G401.6 (cell line): ENCODE results near the gene RAB23.
A peak's percentile ranks its signal among the peaks of the same experiment; 100 is the strongest.
"Not testable (repeated sequence)": the region's sequence is repeated elsewhere in the genome, so short reads cannot be mapped to it uniquely, and the experiment has no call there.

Source experiments
- FAIRE-seq: peaks from 2 replicates; lab custom pipeline; 2012; peaks lifted over from hg19 to GRCh38; lab: Jason Lieb, UNC

Gene RAB23

DNA sequence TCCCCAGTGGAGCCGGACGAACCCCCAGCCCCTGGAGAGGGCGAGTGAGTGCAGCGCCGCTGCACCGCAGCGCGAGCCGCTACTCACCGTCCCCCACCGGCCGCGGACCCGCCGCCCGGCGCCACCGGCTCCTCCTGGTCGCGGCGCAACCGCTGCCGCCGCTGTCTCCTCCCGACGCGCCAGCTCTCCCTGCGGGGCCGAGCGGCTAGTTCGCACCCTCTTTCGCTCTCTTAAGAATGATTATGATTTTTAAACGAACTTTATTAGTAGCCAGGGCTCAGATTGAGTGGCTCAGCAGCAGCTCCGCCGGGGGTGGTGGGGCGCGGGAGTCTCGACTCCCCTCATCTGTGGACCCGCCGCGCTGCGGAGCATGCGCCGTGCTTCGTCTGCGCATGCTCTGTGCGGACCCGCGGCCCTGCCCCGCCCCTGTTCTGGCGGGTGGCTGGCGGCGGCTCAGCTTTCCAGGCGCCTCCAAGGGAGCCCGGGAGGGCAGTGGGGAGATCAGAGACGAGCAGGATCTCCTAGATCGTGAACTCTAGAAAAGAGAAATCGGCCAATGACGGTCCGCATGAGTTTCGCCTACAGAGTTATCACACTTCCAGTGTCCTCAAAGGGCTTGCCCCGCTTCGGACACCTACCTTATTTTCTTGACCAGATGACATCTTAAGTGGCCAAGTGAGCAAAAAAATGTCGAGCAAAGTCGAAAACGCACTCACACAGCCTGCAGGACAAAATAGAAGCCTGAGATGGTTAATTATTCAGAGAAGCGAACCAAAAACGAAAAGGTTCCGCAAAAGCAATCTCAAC lies at the start of gene RAB23:
Gene RAB23 (minus strand): TSS at position 372 of the 807 bp plus-strand sequence. CDS start 11,927 bp downstream, outside the sequence.
- FAIRE-seq = peak; percentile 70

DNA sequence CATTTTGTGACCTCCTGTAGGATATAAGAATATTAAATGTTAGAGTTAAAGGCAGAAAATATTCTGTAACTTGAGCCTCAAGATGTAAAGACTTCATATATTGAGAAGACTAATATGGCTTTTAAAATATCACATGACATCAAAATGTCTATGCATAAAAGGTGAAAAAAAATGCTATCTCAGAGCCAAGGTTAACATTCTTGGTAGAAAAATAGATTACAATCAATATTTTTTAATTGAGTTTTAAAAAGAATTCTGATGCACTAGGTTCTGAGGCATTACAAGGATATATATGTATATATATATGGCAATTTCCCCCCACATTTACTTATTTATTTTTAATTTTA lies 46.2 kb upstream of the RAB23 start:
- FAIRE-seq = no peak

DNA sequence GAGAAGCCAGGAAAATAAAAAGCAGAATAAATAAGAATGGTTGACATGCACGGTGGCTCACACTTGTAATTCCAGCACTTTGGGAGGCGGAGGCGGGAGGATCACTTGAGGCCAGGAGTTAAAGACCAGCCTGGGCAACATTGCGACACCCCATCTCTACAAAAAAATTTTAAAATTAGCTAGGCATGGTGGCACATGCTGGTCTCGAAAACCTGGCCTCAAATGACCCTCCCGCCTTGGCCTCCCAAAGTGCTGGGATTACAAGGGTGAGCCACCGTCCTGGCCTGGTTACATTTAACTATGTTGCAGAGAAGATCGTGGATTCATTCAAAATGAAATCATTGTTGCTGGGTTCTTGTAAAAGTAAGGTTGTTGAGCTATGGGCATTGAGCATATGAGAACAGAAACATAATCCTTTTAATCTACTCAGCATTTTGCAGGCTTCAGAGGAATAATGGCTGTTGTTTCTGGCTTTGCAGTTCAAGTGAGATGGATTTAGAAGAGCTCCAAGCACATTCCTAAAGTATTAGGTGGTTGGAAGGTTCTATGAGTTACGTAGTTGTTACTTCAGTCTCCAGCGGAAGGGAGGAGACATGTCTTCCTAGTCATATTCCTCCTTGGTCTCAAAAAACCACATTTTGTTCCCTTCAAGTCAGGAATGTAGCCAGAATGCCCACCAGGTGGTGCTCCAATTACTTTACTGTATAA lies 45.6 kb upstream of the RAB23 start:
- peak; percentile 89 for FAIRE-seq

DNA sequence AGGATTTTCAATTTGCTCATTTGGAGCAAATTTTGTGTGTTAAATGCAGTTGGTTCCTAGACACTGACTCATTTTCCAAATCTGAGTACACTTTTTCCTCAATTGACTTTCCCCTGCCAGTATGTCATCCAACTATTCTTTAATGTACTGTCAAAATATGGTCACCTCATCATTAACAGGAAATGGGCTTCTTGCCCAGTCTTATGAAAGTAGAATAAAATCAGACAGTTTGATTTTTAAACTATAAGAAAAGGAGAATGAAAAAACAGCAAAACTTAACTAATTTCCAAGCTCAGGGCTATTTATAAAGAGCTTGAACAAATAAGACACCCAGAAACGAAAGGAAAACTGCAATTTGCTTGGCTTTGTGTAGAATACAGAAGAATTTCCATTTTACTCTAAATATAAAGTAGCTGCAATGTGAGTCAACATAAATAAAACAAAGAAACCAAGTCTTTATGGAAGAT lies 43.7 kb upstream of the RAB23 start:
- no peak for FAIRE-seq

DNA sequence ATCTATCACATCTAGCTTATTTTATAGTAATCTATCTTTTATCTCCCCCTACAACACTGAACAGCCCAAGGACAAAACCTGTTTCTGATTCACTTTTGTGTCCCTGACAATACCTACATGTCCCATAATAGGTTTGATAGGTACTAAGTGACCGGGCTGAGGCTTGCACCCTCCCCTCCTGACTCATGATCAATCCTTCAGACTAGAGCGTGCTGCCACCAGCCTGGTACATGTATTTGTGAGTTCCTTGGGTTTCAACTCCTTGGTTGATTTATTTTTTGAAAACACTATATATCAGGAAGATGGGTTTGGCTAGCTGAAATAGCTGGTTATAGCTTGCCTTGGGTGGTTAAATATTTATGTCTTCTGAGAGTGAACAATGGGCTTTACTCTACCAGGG lies 41.6 kb upstream of the RAB23 start:
- no peak for FAIRE-seq

DNA sequence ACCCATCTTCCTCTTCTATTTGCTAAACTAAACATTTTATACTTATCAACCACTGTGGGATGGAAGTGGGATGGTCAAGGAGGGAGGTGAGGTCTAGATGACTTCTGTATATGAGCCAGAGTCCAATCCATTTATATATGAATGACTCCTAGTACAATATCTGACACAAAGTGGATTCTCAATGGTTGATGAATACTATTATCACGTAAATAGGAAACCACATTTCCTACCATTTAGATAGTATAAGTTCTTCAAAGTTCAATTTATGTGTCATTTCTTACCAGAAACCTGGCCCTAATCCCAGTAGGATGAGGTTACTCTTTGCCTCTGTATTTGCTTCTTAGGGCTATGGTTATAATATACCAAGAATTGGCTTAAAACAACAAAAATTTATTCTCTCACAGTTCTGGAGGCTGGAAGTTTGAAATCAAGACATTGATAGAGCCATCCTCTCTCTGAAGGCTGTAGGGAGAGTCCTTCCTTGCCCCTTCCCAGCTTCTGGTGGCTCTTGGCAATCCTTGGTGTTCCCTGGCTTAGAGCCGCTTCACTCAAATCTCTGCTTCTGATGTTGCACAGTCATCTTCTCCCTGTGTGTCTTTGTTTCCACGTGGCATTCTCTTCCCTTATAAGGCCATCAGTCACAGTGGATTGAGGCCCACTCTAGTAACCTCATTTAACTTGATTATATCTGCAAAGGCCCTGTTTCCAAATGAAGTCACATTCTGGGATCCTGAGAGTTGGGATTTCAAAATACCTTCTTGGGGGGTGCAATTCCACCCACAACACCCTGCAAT lies 41.0 kb upstream of the RAB23 start:
- FAIRE-seq = no peak

DNA sequence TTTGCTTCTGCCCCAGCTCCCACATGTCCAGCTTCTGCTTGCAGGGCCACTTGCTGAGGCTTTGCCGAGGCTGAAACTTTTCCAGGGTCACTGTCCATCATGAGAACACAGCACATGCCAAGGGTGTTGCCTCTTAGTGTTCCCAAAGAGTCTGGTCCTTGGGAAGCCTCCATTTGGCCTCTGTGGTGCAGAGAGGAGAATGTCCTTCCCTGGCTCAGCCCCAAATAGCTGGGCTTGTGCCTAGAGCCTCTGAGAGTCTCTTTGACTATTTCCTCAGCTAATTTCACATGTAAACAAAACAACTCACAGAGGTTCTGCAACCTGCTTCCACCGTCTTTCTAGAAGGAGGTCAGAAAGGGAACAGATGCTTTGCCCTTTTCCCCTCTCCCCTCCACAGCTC lies 40.4 kb upstream of the RAB23 start:
- FAIRE-seq = no peak

DNA sequence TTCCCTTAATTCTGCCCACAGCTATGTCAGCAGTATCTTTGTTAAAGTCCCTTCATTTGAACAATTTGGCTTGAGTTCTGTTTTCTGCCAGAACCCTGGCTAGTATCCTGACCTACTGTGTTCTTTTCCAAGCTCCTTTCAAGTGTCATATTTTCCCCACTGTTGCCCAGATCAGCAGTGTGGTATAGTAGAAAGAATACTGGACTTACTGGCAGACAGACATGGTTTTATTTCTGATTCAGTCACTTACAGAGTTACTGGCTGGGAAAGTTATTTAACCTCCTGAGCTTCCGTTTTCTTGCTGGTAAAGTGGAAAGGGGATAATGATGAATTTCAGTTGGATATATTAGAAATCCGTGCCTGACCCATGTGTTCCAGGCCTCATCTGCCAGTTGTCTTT lies 39.8 kb upstream of the RAB23 start:
- no peak for FAIRE-seq

DNA sequence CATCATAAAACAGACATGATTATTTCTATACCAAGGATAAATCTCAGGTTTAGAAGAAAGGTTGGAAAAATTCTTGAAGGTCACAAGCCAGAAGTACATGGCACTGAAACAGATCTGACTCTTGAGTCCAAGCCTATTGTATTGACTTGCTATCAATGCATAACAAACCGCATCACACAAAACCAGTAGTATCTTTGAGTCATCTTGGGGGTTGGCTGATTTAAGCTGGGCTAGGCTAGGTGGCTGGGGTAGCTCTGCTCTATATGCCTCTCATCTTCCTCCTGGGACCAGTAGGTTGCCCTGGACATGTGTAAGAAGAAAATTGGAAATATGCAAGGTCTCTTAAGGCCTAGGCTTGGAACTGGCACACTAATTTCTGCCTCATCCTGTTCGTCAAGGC lies 37.0 kb upstream of the RAB23 start:
- no peak for FAIRE-seq

DNA sequence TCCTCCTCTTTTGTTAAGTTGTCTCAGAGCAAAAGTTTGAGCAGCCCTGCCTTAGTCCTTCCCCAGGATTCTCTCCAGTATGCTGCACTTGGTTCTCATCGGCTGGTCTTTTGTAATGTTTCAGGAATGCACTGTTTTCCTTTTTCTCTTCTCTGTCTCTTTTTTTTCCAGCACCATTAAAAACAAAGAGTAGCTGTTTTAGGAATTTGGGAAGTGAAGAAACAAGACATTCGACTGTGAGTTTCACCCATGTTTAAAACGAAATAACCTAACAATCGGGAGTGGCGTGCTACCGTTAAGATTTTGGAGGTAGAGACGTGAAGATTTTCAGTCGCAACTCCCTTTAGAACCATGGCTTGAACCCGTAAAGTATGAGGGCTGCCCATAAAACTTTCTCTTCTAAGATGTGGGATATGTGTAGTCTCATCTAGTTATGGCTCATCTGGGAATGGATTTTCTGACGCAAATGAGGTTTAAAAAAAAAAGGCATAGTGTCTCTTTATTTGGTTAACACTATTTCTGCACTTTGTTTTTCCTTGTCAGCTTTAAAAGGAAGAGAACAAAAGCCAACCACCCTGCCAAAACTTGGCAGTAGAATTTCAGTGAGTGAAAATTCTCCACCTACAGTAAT lies 35.9 kb upstream of the RAB23 start:
- FAIRE-seq = no peak

DNA sequence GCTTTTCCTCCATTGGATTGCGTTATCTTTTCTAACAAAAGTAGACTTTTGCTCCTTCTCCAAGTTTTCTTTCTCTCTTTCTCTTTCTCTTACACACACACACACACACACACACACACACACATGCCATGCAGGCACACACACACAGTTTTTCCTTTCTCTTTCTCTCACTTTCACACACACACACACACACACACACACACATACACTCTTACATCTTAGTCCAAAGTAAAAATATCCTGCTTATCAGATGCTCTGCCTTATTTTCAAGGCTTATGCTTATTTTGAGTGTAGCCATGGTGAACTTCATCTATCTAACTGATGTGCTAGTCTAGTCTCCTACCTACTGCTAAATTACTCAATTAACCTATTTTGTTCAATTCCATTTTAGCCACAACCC lies 34.4 kb upstream of the RAB23 start:
- no peak for FAIRE-seq

DNA sequence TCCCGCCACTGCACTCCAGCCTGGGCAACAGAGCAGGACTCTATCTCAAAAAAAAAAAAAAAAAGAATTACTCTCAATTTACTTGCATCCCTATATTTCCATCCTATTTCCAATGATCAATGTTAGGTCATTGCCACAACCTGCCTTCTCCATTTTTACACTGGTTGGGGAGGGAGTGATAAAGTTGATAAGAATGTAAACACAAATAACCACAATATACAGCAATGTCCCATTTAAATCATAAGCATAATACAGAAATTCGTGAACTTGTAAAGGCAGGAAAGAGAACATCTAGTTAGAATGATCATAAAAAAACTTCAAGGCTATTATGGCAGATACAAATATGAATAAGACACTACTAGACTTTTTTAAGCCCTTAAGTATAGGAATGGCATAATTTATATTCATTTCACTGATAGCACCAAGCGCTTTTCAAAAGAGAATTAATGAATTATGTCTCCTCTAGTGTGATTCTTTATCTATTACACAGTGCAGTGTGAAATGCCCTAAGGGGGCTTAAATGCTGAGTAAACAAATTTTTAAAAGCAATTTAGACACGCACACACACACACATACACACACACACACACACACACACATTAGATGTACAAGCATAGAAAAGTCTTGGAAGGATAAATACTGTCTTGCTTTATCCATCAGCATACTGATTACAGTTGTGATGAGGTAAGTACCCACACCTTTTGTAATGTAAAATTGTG lies 33.5 kb upstream of the RAB23 start:
- no peak for FAIRE-seq

DNA sequence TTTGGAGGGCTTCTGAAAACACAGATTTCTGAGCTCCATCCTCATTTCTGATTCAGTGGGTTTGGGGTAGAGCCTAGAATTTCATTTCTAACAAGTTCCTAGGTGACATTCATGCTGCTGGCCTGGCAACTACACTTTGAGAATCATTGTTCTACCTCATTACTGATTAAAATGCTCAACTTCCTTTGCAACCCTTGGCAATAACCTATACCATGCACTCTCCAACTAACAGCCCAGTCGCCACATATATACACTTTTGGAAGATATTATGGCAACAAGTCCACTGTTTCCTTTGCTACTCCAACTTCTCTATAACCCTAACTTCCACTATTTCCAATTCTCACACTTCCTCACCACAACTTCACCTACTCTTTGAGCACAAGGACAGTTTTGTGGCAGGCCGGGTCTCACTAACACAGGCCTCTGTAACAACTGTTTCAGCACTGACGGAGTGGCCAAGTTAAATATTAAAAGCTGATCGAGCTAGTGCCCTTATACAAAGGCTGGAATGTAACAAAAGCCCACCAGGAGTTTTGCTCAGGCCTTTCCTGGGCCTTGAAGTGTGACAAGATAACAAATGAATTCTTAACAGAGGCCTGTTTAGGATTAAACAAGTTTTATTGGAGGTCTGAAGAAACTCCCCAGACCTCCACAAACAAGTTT lies 32.1 kb upstream of the RAB23 start:
- no peak for FAIRE-seq

DNA sequence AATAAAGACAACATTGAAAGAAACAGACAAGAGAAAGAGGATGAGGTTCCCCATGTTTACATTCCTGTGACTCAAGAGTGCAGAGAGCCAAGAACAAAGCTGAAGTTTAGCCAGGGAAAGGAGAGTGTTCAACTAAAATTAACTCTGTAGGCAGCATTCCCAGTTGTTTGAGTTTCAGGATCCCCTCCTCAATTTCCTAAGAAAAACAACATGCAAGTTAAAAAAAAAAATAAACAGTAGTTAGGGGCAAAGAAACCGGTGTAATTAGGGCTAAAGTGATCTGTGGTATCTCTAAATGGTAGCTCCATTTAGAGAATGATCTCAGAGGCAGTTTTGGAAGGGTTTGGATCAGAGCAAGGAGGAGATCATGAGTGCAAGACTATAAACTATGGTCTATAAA lies 30.9 kb upstream of the RAB23 start:
- no peak for FAIRE-seq

DNA sequence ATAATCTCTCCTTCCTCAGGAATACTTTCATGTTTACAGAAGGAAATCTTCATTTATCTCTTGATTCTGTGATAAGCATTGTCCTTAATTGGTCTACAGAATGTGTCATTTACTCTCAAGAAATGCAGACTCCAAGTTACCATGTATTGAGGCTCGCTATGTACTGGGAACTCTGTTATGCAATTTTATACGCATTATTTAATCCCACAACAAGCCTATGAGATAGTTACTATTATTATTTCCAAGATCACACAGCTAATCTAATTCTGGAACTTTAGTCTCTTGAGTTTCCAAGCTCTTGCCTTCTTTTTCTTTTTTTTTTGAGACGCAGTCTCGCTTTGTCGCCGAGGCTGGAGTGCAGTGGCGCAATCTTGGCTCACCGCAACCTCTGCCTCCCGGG lies 30.0 kb upstream of the RAB23 start:
- FAIRE-seq = no peak

DNA sequence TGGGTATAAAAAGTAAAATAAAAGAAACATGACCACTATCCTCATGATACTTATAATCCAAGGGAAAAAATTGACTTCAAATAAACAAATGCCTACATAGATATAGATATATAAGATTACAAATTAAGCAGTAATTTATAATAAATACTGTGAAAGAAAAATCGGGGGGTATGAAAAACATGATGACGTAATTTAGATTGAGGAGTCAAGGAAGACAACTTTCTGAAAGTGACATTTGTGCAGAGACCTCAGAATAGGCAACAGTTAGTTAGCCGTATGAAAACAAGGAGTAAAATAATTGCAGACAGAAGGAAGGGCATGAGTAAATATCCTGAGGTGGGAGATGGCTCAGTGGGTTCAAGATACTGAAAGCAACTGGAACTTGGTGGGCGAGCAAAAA lies 28.2 kb upstream of the RAB23 start:
- FAIRE-seq = no peak

DNA sequence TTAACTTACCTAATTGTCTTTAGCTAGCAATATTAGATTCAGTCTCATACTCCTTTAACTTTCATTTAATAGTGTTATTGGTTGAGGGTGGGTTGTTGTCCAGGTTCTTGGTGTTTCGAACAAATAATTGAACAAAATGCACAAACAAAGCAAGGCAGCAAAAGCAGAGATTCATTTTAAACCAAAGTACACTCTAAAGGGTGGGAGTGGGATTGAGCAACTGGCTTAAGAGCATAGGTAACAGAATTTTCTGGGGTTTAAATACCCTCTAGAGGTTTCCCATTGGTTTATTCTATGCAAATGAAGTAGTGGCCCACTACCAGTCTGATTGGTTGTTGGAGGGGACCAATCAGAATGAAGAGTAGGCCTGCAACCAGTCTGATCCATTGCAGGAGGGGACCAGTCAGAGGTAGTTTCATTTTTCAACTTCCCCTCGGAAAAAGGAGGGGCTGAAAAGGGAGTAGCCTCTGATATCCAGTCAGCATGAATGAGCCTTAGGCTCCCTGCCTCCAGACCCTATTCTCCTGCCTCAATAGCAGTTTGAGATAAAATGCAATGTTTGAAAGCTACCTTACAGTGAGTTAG lies 26.3 kb upstream of the RAB23 start:
- FAIRE-seq = no peak

DNA sequence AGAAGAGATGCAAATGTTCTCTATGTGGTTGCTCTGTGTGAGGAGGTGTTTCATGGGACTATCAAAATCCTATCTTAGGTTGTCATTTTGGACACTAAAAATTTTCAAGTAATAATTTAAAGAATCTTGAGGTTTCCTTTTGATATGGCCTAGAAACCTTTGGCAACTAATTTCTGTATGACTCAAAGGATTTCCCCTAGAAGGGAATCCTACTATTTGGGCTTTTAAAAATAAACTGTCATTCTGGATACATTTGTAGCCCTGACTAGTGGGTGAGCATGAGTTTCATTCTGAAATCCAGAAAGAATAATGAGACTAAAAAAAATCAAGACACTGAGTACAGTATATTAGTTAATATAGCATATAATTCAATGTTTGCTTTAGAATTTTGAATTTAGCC lies 25.5 kb upstream of the RAB23 start:
- no peak for FAIRE-seq

DNA sequence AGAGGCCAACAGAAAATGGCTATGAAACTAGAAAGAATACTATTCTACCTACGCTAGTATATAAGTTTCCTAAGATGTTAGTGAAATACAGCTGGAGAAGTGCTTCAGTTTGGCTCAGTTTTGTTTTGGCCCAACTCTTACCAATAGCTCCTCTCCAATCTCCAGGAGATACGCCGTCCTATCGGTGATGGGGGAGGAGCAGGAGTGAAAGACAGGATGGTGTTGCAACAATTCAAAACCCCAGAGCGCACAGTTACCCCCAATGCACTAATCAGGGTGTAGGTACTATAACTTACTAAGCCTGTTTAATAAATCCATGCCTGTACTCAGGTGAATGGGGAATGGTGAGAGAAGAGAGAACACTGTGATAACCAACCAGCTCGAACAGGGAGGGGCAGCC lies 24.2 kb upstream of the RAB23 start:
- FAIRE-seq = no peak

DNA sequence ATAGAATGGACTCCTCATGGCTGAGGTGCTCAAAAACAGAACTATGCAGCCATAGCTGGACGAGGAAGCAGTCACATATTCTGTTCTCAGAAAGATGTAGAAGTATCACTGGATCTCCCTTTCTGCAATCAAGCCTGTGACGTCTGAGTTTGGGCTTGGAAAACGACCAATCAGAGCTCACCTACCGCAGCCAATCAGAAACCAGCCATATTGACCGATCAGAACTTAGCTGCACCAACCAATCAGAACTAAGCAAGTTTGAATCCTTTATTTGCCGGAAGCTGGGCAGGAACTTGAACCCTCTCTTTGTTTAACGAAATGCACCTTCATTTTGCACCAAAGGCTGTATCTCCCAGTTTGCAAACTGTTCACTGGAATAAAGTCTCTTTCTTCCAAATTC lies 21.8 kb upstream of the RAB23 start:
- no peak for FAIRE-seq

DNA sequence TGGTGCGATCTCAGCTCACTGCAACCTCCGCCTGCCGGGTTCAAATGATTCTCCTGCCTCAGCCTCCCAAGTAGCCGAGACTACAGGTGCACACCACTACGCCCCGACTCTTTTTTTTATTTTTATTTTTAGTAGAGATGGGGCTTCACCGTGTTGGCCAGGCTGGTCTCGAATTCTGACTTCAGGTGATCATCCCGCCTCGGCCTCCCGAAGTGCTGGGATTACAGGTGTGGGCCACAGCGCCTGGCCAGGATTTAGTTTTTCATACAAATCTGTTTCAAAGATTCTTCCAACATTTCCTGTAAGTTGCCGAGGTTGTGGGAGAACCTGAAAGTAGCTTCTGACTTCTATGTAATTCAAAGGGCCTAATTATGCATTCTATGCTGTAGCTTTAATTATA lies 21.4 kb upstream of the RAB23 start:
- FAIRE-seq = not testable (repeated sequence)
